Measurements from ENCODE around the gene KMT2E.
A peak's percentile ranks its signal among the peaks of the same experiment; 100 is the strongest.
"Not testable (repeated sequence)": the region's sequence is repeated elsewhere in the genome, so short reads cannot be mapped to it uniquely, and the experiment has no call there.

The KMT2E gene

DNA sequence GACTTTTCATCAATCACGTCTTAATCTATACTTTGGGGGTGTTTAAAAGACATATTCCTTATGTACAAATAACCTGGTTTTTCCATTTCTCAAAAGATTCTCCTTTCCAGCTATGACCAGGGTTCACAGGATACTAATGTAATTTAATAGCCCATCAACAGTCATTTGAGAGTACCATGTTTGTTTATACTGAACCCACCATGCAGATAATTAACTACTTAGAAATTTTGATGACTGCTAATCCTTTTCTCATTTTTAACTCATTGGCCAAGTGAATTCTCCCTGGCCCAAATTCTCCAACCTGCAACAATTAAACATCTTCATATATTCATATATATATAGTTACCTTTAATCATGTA is 28.8 kb upstream of the KMT2E start:
- Mint-ChIP-seq H3K4me1 (peaks cover 38% of the 10 kb centered on the region), H3K36me3 (ENCODE audit: insufficient read depth) (peaks cover 21% of the 10 kb centered on the region)

GRCh38 chr7:104986628-104987259 is 27.3 kb upstream of the KMT2E start:
- no peak for DNase-seq (ENCODE audit: low spot score in 2 of 2)
- Mint-ChIP-seq H3K27ac (ENCODE audit: low read depth) (no peak overlapping the region), H3K4me3 (no peak overlapping the region), H3K36me3 (ENCODE audit: insufficient read depth) (peaks cover 20% of the 10 kb centered on the region), H3K27me3 (no peaks in the 10 kb centered on the region), H3K9me3 (no peaks in the 10 kb centered on the region), H3K4me1 (peaks cover 32% of the 10 kb centered on the region)
- ATAC-seq (replicated peaks; ENCODE audit: extremely low read depth, poor library complexity, severe bottlenecking) = no peak

More for the DNA sequence above, 28.8 kb upstream of the KMT2E start:
- H3K4me3 Mint-ChIP-seq = no peak overlapping the region
- H3K27me3 Mint-ChIP-seq = no peaks in the 10 kb centered on the region
- ATAC-seq (replicated peaks; ENCODE audit: extremely low read depth, poor library complexity, severe bottlenecking) (no peak), DNase-seq (ENCODE audit: low spot score in 2 of 2) (no peak)
- H3K27ac Mint-ChIP-seq (ENCODE audit: low read depth) = peak overlapping the region; percentile 100
- no peaks in the 10 kb centered on the region for H3K9me3 Mint-ChIP-seq

DNA sequence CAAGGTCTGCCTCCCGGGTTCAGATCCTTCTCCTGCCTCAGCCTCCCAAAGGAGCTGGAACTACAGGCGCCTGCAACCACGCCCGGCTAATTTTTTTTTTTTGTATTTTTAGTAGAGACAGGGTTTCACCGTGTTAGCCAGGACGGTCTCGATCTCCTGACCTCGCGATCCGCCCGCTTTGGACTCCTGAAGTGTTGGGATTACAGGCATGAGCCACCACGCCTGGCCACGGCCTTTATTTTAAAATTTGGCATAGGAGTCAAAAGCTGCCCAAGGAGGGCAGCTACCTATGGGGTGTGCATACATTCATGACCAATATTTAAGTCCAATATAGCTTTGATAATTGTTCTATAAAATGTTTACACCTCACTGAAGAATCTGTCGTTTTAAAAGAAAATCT is 26.6 kb upstream of the KMT2E start:
- not testable (repeated sequence) for H3K27me3 Mint-ChIP-seq; ATAC-seq (replicated peaks; ENCODE audit: extremely low read depth, poor library complexity, severe bottlenecking); H3K4me3 Mint-ChIP-seq; DNase-seq (ENCODE audit: low spot score in 2 of 2); H3K9me3 Mint-ChIP-seq
- Mint-ChIP-seq H3K27ac (ENCODE audit: low read depth) (peak overlapping the region; percentile 52), H3K4me1 (peaks cover 30% of the 10 kb centered on the region), H3K36me3 (ENCODE audit: insufficient read depth) (peaks cover 20% of the 10 kb centered on the region)

DNA sequence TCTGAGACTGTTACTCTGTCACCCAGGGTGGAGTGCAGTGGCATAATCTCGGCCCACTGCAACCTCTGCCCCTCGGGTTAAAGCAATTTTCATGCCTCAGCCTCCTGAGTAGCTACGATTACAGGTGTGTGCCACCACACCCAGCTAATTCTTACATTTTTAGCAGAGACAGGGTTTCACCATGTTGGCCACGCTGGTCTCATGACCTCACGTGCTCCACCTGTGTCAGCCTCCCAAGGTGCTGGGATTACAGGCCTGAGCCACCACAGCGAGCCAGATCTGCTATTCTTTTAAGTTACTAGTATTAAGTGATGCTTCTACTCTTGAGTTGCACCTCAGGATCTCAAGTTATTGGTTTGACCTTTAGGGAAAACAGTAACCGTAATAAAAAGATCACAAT is 23.0 kb upstream of the KMT2E start:
- peaks cover 21% of the 10 kb centered on the region for H3K4me1 Mint-ChIP-seq
- no peak overlapping the region for H3K27ac Mint-ChIP-seq (ENCODE audit: low read depth)
- H3K4me3 Mint-ChIP-seq = no peak overlapping the region
- H3K36me3 Mint-ChIP-seq (ENCODE audit: insufficient read depth) = peaks cover 14% of the 10 kb centered on the region
- ATAC-seq (replicated peaks; ENCODE audit: extremely low read depth, poor library complexity, severe bottlenecking) (no peak), DNase-seq (ENCODE audit: low spot score in 2 of 2) (no peak)
- no peaks in the 10 kb centered on the region for H3K9me3 Mint-ChIP-seq
- H3K27me3 Mint-ChIP-seq = no peaks in the 10 kb centered on the region

- H3K27ac Mint-ChIP-seq (ENCODE audit: low read depth) = no peak overlapping the region
- H3K4me3 Mint-ChIP-seq = no peak overlapping the region
- ATAC-seq (replicated peaks; ENCODE audit: extremely low read depth, poor library complexity, severe bottlenecking) = no peak
- H3K36me3 Mint-ChIP-seq (ENCODE audit: insufficient read depth) = peaks cover 14% of the 10 kb centered on the region
- no peaks in the 10 kb centered on the region for H3K27me3 Mint-ChIP-seq
- peaks cover 32% of the 10 kb centered on the region for H3K4me1 Mint-ChIP-seq
- no peaks in the 10 kb centered on the region for H3K9me3 Mint-ChIP-seq
- no peak for DNase-seq (ENCODE audit: low spot score in 2 of 2)
Observed at GRCh38 chr7:104992306-104992705, 21.7 kb upstream of the KMT2E start.

DNA sequence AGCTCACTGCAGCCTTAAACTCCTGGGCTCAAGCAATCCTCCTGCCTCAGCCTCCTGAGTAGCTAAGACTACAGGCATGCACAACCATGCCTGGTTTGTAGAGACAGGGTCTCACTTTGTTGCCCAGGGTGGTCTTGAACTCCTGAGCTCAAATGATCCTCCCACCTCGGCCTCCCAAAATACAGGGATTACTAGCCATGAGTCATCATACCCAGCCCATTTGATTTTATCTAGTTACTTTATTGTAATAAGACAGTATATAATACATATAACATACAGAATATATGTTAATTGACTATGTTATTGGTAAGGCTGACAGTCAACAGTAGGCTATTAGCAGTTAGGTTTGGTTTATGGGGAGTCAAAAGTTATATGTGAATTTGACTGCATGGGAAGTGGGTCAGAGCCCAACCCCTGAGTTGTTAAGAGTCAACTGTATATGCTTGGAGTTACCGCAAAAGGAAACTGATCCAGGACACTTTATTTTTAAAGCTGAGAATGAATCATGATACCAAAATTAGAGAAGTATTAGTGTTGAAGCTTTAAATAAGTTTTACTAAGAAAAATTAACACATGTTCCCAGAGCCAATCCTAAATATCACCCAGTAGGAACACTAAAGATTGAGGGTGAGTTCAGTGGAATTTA is 20.7 kb upstream of the KMT2E start:
- ATAC-seq (replicated peaks; ENCODE audit: extremely low read depth, poor library complexity, severe bottlenecking) (no peak), DNase-seq (ENCODE audit: low spot score in 2 of 2) (no peak)
- H3K27ac Mint-ChIP-seq (ENCODE audit: low read depth) = peak overlapping the region; percentile 49
- peaks cover 14% of the 10 kb centered on the region for H3K36me3 Mint-ChIP-seq (ENCODE audit: insufficient read depth)
- H3K9me3 Mint-ChIP-seq = no peaks in the 10 kb centered on the region
- H3K4me1 Mint-ChIP-seq = peaks cover 36% of the 10 kb centered on the region
- H3K27me3 Mint-ChIP-seq = no peaks in the 10 kb centered on the region
- H3K4me3 Mint-ChIP-seq = no peak overlapping the region

GRCh38 chr7:104998040-104998752 is 15.8 kb upstream of the KMT2E start:
- no peak for ATAC-seq (replicated peaks; ENCODE audit: extremely low read depth, poor library complexity, severe bottlenecking)
- no peaks in the 10 kb centered on the region for H3K9me3 Mint-ChIP-seq
- H3K4me1 Mint-ChIP-seq = peaks cover 73% of the 10 kb centered on the region
- no peaks in the 10 kb centered on the region for H3K27me3 Mint-ChIP-seq
- no peak for DNase-seq (ENCODE audit: low spot score in 2 of 2)
- no peak overlapping the region for H3K4me3 Mint-ChIP-seq
- peak overlapping the region; percentile 49 for H3K27ac Mint-ChIP-seq (ENCODE audit: low read depth)
- H3K36me3 Mint-ChIP-seq (ENCODE audit: insufficient read depth) = peaks cover 11% of the 10 kb centered on the region

DNA sequence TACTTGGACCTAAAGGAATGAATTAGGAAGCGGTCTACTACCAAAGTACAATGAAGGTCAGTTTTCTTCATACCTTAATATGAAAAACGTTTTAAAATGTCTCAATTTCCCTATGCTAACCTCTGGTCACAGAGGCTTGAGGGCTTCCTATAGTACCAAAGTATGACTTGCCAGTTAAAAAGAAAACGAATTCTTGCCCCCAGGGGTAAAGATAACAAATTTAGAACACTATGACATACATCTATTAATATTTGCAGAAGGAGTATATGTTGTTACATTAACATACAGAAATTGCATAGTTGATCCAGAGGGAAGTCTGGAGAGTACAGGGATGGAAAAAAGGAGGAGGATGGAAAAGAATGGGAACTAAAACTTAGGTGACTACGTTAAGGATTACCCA is 13.8 kb upstream of the KMT2E start:
- H3K4me3 Mint-ChIP-seq = peak overlapping the region; percentile 35
- peaks cover 82% of the 10 kb centered on the region for H3K4me1 Mint-ChIP-seq
- no peaks in the 10 kb centered on the region for H3K9me3 Mint-ChIP-seq
- H3K36me3 Mint-ChIP-seq (ENCODE audit: insufficient read depth) = peaks cover 10% of the 10 kb centered on the region
- H3K27ac Mint-ChIP-seq (ENCODE audit: low read depth) = peak overlapping the region; percentile 85
- ATAC-seq (replicated peaks; ENCODE audit: extremely low read depth, poor library complexity, severe bottlenecking) = no peak
- H3K27me3 Mint-ChIP-seq = no peaks in the 10 kb centered on the region
- no peak for DNase-seq (ENCODE audit: low spot score in 2 of 2)

DNA sequence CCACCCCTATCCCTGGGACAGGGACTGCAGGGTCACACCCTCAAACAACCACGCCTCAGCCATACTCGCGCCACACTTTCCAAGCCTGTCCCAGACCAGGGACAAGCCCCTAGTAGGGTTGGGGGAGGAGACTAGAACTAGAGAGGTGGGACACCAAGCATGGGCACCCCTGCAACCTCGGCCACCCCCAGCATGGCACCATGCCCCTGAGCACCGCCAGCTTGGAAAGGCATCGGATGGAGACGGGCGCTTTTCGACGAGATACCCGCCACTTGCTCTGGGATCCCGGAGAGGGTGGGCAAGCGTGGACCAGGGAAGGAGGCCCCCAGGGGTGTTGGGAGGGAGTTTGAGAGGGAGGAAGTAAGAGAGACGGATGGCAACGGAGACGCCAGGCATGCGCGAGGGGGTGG is 13.1 kb upstream of the KMT2E start:
- peak overlapping the region; percentile 85 for H3K27ac Mint-ChIP-seq (ENCODE audit: low read depth)
- H3K27me3 Mint-ChIP-seq = no peaks in the 10 kb centered on the region
- H3K36me3 Mint-ChIP-seq (ENCODE audit: insufficient read depth) = peaks cover 10% of the 10 kb centered on the region
- no peaks in the 10 kb centered on the region for H3K9me3 Mint-ChIP-seq
- ATAC-seq (replicated peaks; ENCODE audit: extremely low read depth, poor library complexity, severe bottlenecking) (no peak), DNase-seq (ENCODE audit: low spot score in 2 of 2) (no peak)
- peak overlapping the region; percentile 57 for H3K4me3 Mint-ChIP-seq
- peaks cover 78% of the 10 kb centered on the region for H3K4me1 Mint-ChIP-seq

DNA sequence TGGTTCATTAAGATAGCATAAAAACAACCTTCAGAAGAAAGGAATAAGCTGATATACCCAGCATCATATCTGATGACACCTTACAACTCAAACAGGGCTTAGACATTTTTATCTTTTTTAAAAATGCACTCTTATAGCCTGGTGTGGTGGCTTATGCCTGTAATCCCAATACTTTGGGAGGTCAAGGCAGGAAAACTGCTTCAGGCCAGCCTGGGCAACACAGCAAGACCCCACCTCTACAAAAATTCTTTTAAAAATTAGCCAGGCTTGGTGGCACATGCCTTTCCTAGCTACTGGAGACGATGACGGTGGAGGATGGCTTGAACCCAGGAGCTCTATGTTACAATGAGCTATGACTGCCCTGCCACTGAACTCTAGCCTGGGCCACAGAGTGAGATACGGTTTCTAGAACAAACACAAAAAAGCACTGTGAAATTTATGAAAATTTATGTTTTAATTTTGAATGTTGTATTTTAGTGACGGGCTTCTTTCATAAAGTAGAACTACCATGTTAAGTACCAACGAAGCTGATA is 12.3 kb upstream of the KMT2E start:
- DNase-seq (ENCODE audit: low spot score in 2 of 2) (no peak), ATAC-seq (replicated peaks; ENCODE audit: extremely low read depth, poor library complexity, severe bottlenecking) (no peak)
- no peaks in the 10 kb centered on the region for H3K27me3 Mint-ChIP-seq
- no peak overlapping the region for H3K27ac Mint-ChIP-seq (ENCODE audit: low read depth)
- H3K4me1 Mint-ChIP-seq = peaks cover 77% of the 10 kb centered on the region
- H3K9me3 Mint-ChIP-seq = no peaks in the 10 kb centered on the region
- peak overlapping the region; percentile 57 for H3K4me3 Mint-ChIP-seq
- H3K36me3 Mint-ChIP-seq (ENCODE audit: insufficient read depth) = peaks cover 12% of the 10 kb centered on the region

DNA sequence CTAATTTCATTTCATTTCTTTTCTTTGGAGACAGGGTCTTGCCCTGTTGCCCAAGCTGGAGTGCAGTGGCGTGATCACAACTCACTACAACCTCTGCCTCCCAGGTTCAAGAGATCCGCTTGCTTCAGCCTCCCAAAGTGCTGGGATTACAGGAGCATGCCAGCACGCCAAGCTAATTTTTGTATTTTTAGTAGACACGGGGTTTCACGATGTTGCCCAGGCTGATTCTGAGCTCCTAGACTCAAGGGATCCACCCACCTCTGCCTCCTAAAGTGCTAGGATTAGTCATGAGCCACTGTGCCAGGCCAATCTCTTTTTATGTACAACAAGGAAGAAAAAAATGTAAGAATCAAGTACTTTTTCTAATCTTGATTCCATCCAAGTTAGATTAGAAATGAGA is 10.7 kb upstream of the KMT2E start:
- Mint-ChIP-seq H3K4me3 (peak overlapping the region; percentile 43), H3K36me3 (ENCODE audit: insufficient read depth) (peaks cover 18% of the 10 kb centered on the region), H3K27me3 (no peaks in the 10 kb centered on the region), H3K27ac (ENCODE audit: low read depth) (peak overlapping the region; percentile 67), H3K9me3 (no peaks in the 10 kb centered on the region), H3K4me1 (peaks cover 80% of the 10 kb centered on the region)
- DNase-seq (ENCODE audit: low spot score in 2 of 2) (no peak), ATAC-seq (replicated peaks; ENCODE audit: extremely low read depth, poor library complexity, severe bottlenecking) (peak; percentile 64)

DNA sequence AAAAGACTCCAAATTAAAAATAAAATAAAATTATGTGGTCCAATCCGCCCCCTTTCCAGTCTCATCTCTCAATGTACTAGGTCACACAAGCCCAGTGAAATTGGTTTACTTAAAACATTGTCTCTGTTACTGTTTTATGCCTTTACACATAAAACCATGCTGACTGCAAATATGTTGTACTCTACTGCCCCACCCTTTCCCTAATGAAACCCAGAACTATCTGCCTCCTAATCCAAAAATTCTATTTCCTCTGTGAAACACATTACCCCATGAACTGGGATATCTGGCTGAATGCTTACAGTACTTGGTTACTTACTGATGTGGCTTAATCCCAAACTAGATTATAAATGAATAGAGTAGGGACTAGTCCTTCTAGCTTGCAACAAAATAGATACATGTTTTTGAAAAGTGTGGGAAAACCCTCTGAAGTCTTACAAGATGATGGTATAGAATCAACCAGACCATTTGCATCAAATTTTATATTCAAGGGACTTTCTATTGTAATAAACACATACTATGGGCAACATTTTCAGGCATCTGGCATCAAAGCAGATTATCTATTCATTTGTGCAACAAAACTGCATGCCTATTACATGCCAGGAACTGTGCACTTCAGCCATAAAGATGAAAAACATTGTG is 10.0 kb upstream of the KMT2E start:
- Mint-ChIP-seq H3K27ac (ENCODE audit: low read depth) (peak overlapping the region; percentile 67), H3K4me3 (peak overlapping the region; percentile 43), H3K36me3 (ENCODE audit: insufficient read depth) (peaks cover 19% of the 10 kb centered on the region), H3K4me1 (peaks cover 76% of the 10 kb centered on the region), H3K9me3 (no peaks in the 10 kb centered on the region), H3K27me3 (no peaks in the 10 kb centered on the region)
- no peak for DNase-seq (ENCODE audit: low spot score in 2 of 2)
- no peak for ATAC-seq (replicated peaks; ENCODE audit: extremely low read depth, poor library complexity, severe bottlenecking)

Measured in central memory CD8-positive, alpha-beta T cell (primary cell).